NCI-H2081 (cell line): ENCODE results near the gene PBX3.
"Not testable (repeated sequence)": the region's sequence is repeated elsewhere in the genome, so short reads cannot be mapped to it uniquely, and the experiment has no call there.

Experiments
- DNase-seq, 2 experiments: peaks; one replicate each; lab custom pipeline; 2025; lab: John Stamatoyannopoulos, UW

PBX3 gene

DNA sequence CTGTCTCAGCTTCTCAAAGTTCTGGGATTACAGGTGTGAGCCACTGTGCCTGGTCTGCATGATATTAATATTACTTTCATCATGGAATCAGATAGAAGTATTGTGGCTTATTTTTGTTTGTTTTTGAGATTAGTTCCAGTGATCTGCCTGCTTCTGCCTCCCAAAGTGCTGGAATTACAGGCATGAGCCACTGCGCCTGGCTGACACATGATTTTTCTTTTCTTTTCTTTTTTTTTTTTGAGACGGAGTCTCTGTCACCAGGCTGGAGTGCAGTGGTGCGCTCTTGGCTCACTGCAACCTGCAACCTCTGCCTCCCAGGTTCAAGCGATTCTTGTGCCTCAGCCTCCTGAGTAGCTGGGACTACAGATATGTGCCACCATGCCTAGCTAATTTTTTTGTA, 29.6 kb downstream of the PBX3 start:
- not testable (repeated sequence) for DNase-seq

DNA sequence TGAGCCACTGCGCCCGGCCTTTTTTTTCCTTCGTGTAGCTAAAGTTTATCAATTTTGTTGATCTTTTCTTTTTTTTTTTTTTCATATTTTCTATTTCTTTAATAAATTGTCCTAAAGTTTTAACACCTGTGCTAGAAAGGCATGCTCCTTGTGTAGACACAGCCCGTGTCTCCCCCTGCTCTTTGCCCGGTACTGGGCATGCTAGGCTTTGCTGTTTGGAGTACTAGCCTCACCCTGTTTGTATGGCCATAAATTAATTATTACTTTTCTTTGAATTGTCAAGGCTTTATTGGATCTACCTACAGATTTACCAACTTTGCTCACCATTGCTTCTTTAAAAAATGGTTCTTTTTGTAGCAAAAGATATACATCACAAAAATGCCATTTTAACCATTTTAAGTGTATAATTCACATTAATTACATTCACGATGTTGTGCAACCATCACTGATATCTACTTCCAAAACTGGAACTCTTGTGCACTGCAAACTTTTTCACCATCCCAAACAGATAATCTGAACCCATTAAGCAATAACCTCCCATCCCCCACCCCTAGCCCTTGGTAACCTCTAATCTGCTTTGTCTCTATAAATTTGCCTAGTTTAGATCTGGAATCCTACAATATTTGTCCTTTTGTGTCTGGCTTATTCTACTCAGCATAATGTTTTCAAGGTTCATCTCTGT, 31.5 kb downstream of the PBX3 start:
- not testable (repeated sequence) for DNase-seq

DNA sequence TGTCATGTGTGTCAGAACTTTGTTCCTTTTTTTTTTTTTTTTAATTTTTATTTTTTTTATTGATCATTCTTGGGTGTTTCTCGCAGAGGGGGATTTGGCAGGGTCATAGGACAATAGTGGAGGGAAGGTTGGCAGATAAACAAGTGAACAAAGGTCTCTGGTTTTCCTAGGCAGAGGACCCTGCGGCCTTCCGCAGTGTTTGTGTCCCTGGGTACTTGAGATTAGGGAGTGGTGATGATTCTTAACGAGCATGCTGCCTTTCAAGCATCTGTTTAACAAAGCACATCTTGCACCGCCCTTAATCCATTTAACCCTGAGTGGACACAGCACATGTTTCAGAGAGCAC, 32.0 kb downstream of the PBX3 start:
- not testable (repeated sequence) for DNase-seq

DNA sequence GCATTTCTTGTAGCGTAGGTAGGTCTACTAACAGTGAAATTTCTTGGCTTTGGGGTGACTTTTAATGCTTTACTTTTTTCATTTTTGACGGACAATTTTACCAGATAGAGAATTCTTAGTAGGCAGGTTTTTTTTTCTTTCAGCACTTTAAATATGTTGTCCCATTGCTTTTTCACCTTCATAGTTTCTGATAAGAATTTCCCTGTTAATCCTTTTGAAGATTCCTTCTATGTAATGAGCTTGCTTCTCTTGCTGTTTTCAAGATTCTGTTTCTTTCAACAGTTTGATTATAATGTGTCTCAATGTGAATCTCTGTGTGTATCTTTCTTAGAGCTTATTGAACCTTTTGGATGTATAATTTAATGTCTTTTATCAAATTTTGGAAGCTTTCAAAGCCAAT, 35.5 kb downstream of the PBX3 start:
- no peak for DNase-seq

DNA sequence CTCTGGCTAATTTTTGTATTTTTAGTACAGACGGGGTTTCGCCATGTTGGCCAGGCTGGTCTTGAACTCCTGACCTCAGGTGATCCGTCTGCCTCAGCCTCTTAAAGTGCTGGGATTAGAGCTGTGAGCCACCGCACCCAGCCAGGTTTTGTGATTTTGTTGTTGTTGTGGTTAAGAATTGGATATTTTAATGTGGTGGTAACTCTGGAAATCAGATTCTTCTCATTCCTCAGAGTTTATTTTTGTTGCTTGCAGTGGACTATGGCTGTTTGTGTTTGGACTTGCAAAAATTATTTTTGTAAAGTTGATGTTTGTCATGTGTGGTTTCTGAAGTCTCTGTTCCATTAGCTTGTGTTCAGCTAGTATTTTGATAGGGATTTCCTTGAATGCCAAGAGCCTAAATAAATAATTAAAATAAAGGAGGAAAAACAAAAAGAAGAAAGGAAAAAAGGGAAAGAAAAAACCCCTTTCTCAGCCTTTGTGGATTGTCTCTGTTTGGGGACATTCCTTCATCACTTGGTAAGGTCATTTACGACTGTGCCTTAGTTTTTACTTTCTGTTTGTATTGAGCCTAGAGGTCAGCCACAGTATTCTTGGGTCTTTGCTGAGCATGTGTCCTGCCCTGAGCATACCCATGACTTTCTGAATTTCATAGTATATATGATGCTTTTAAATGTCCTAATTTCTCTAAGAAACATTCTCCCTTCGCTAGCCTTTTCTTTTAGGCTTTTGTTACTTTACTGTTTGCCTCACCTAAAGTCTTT, 37.3 kb downstream of the PBX3 start:
- no peak for DNase-seq

DNA sequence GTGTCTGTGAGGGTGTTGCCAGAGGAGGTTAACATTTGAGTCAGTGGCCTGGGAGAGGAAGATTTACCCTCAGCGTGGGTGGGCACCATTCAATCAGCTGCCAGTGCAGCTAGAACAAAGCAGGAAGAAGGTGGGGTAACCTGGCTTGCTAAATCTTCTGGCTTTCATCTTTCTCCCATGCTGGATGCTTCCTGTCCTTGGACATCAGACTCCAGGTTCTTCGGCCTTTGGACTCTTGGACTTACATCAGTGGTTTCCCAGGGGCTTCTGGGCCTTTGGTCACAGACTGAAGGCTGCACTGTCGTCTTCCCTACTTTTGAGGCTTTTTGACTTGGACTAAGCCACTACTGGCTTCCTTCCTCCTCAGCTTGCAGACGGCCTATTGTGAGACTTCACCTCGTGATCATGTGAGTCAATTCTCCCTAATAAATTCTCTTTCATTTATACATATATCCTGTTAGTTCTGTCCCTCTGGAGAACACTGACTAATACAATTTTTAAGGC, 38.1 kb downstream of the PBX3 start:
- DNase-seq: no peak

DNA sequence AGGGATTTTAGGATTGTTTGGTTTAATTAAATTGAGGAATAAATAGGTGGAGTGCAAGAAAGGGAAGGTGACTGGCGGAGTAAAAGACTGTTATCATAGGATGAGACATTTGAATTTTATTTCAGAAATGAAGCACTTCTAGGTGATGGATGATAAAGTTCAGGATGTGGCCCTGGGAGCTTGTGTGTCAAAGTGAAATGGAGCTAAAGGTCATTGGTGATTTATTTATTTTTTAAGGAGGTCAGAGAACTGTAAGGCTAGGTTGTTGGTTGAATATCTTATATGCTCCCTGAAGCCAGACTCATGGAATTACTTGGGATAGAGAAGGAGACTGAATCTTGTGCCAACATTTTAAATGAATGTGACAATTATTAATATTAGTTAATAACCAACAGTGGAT, 40.5 kb downstream of the PBX3 start:
- DNase-seq: no peak

DNA sequence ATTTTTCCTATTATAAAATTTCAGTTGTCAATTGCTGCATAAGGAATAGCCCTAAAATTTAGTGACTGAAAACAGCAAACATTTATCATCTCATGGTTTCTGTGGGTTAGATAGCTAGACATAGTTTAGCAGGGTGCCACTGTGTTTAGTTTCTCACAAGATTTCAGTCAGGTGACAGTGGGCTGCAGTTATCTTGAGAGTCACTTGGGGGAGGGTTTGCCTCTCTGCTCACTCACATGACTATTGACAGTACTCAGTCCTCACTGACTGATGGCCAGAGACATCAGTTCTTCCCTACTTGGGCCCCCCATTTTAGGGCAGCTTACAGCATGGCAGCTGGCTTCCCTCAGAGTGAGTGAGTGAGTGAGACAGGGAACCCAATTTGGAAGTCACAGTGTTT, 42.0 kb downstream of the PBX3 start:
- no peak for DNase-seq

DNA sequence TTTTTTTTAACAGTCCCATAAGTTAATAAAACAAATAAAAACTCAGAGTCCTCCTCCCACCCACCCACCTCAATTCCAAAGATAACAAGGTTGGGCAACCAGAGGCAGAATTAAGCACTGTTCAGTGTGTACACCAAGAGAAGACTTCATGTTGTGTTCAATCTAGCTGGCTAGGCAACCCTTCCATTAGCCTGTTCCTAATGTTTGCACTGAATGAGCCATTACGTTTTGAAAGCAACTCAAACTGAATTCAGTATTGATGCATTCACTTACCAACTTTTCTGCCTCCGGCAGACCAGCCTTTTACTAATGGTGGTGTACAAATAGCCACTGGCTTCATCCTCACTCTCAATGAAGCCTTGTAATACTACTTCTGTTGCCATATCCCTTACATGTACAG, 47.5 kb downstream of the PBX3 start:
- peak; percentile 80 to 95 for DNase-seq

DNA sequence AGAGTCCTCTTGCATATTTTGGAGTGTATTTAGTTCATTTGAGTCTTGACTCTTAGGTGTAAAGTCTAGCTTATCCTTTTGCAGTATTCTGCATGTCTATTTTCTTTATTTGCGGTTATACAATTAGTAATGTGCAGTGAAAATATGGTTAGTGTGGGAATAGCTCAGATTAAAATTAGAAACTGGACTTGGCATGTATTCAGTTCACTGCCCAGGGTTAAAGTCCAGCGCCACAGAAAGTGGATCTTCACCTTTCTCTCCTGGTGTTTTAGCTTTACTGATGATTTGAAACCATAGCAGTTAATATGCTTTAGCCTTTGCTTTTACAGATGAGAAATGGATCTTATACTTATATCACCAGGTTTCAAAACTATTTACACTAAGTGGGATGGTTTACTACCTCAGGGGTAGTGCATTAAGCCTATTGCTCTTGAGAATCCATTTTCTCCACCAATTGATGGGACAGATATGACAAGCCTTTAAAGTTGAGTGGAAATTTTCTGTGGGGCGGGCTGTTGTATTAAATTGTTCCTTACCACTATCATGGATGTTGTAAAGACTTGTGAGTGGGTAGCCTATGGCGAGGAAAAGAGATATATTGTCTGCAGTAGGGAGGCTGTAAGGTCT, 48.9 kb downstream of the PBX3 start:
- no peak for DNase-seq

DNA sequence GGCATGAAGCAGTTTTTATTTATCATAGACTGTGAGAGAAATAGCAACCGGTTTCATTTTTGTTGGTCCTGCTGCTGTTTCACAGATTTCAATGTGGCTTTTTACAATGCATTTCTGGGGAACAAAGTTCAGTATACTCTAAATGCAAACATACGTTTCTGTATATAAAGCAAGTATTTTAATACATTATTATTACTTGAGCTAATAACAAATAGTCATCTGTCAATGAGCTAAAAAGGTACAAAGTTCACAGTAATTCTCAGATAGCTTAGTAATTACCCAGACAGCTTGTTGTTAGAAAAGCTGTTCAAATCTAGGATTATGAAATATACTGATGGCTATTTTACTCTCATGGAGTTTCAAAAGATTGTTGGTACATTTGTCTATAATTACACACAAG, 50.8 kb downstream of the PBX3 start:
- DNase-seq: no peak

DNA sequence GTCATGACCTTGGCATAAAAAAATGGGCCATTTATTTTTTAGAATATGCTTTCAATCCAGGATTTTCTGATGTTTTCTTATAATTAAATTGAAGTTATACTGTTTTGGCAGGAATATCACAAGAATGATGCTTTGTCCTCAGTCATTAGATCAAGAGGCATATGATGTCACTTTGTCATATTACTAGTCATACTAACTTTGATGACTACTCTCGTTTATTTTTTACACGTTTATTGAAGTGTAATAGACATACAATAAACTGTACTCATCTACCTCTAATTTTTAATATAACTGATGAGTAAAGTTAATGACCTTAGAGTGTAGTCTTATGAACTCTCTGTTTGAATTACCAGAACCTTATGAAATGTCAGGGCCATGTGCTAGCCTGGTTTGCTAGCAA, 56.4 kb downstream of the PBX3 start:
- no peak for DNase-seq

DNA sequence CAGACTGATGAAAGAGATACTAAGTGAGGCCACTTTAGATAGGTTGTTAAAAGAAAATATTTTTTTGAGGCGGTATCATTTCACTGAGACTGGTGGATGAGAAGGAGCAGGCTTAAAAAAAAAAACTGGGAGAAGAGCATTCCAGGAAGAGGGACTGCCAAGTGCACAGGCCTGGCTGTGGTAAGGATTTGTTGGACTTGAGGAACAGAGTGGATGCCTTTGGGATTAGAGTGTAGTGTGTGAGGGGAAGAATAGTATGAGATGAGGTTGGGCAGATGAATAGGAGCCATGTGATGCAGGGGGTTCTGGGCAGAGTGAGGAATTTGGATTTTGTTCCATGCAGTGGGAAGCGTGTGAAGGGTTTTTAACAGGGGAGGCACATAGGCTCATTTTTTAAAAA, 57.9 kb downstream of the PBX3 start:
- DNase-seq: no peak

DNA sequence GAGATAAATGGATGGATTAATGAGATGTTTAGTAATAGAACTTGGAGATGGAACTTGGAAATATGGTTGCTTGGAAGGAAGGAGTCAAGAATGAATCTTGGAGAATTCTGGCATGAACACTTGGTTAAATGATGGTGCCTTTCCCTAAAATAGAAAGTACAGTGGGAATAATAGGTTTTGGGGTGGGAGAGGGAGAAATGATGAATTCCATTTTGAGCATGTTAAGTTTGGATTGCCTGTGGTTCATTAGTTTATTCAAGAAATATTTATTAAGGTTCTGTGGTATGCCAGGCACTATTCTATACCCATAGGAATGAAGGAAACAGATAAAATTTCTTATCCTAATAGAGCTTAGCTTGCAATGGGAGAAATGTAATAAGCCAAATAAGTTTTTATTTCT, 58.4 kb downstream of the PBX3 start:
- DNase-seq: no peak

DNA sequence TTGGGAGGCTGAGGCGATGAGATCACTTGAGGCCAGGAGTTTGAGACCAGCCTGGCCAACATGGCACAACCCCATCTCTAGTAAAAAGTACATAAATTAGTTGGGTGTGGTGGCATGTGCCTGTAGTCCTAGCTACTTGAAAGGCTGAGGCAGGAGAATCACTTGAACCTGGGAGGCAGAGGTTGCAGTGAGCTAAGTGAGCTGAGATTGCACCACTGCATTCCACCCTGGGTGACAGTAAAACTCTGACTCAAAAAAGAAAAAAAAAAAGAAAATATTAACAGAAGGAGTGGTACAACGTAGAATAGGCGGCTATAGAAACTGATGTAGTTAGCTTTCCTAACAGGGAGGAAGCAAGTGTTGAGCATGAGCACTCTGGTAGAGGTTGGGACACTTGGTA, 59.9 kb downstream of the PBX3 start:
- DNase-seq: no peak

DNA sequence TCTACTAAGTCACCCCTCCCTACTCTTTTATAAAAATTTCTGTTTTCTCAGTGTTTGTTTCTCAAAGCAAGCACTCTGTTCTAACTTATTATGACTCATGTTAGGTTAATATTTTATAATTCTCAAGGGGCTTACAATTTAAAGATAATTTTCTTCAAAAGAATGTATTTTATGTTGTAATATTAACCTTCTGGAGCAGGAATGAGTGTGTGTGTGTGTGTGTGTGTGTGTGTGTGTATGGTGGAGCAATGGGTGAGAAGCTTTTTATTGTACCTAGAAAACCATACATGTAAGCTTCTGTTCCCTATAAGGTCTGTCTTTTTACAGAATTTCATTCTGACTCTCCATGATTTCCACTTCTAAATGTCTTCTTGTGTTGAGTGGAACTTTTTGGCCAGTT, 63.0 kb downstream of the PBX3 start:
- no peak for DNase-seq

DNA sequence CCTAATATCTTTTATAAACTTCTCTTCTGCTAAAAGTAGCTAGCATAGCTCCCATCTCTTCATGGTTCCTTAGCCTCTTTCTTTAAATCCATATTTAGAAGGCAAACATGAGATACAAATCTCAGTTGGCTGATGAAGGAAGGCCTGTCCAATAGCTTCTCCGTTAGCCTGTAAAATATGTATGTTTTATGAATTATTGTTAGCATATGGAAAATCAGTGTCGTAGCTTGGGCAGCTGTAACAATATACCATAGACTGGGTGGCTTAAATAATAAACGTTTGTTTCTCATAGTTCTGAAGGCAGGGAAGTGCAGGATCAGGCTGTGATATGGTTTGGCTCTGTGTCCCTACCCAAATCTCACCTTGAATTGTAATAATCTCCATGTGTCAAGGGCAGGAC, 63.8 kb downstream of the PBX3 start:
- DNase-seq: no peak

DNA sequence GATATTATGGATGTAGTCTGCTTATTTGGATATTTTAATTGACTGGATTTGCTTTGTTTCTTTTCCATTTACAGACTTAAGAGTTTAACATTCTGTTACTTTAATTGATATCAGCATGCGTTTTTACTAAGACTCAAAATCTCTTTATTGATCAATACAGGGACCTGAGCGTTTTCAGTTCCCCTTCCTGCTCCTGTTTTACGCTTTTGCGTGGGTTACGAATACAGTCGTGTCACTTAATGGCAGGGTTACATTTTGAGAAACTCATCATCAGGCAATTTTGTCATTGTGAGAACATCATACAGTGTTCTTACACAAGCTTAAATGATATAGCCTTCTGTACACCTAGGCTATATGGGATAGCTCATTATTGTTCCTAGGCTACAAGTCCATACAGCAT, 65.2 kb downstream of the PBX3 start:
- no peak for DNase-seq

DNA sequence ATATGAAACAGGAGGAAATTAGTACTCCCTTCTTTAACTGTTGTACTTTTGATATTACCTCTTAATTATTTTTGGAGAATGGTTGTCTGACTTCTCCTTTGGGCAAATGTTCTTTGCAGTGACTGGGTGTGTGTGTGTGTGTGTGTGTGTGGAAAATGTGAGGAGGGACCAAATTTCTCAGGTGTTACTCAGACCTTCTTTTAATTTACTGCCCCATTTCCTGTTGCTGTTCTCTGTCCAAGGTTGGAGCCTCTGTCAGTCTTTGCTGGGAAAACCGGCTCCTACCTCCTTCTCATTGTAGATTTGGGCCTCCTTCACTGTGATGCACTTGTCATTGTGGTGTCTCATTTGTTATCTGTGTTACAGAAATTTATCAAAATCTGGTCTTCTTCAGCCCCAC, 68.4 kb downstream of the PBX3 start:
- no peak for DNase-seq

DNA sequence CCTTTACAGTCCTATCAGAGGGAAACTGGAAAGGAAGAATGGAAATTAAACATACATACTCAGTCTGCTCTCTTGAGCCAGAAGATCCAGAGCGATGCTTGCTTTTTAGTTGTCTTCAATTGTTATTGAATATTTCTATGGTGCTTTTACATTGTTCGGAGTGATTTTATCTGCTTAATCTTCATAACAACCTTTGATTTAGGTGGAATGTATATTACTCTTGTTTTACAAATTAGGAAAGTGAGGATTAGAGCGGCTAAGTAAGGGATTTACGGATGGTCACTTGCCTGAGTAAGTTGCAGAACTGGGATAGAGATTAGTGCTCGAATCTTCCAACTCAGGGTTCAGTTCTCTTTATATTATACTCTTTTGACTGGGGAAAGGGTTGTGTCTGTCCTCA, 69.1 kb downstream of the PBX3 start:
- no peak for DNase-seq

DNA sequence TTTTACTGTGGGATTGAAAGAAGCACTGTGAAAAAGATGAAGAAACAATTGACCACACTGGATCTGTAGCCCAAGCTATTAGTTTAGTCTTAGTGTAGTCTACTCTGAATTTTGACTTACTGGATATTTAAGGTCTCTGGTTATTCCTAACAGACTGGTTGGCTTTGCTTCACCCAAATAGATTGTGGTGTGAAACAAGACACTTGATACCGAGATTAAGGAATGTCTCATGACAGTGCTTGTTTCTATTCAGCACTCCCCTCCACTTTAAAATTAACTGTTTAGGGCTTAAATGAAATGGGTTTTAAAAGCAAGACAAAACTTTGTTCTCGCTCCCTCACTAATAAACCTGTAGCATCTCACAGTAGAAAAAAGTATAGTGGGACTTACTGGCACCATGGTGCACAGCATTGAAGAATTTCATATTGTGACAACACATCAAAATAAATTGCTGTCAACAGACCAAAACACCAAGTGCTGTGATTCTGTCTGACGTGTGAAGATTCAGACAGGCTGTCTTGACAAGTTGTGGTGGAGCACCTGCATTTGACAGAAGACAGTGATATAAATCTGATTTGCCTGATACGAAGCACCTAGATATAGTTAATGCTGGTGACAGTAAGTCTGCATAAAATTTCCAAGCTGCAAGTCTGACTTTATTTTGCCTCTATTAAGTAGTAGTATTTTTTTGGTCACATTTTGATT, 73.1 kb downstream of the PBX3 start:
- no peak for DNase-seq

DNA sequence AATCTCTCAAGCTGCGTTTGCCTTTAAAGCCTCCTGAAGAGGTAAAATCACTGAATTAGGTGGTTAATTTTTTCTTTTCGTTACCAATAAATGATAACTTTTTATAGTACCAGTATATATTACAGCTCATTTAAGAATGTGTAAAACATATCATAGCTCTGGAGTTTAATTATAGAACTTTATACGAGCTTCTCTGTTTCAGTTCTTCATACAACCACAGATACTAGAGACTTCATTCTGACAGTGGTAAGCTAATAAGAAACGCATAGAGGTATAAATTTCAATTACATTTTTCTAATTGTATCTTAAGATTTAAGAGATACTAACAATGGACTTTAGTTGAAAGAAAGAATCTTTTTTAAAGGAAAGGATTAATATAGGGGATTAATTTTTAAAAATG, 73.9 kb downstream of the PBX3 start:
- no peak for DNase-seq

DNA sequence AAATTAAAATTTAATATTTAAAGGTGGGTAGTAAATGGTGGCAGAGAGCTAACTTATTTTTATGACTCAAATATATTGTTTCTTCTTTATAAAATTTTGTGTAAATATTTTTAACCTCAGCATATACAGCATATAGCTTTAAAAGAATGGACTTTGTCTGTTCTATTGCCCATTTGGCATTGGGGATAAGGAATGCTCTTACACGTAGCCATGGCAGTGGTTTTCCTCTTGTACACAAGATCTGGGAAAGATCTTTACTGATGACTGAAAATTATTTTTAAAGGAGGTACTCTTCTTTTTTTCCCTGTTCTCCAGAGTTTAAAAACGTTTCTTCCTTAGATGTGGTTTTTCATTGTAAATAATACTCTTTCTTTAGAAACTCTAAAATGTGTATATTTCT, 75.0 kb downstream of the PBX3 start:
- no peak for DNase-seq
